Dermis lymphatic vessel endothelial cell (primary cell): ENCODE results near the gene SPINK5. TPM values are rescaled to one million over a fixed set of nuclear protein-coding genes. Genes with fewer than 3 reads are reported as not detected.

Experiments
- total RNA-seq: library from RNA; depleted of rRNA; stranded (reverse); fragments of >200 nt; gene quantifications from 2 replicates; pipeline ENCODE4 v1.2.1, GENCODE V29; 2014

Gene SPINK5
- 0.09 TPM in 1 of 2 replicates, not detected in the other for total RNA-seq

GRCh38 chr5:148063861-148064260 lies at the start of gene SPINK5:
Gene SPINK5 (plus strand): TSS chr5:148063980. CDS start chr5:148064045, 65 bp downstream.

GRCh38 chr5:148168246-148168645 lies 104.5 kb downstream of the SPINK5 start, which contains the start of gene SPINK14:
Gene SPINK14 (plus strand): TSS chr5:148168546. CDS start chr5:148169733, 1,187 bp downstream.

Other genes starting within 250 kb of the SPINK5 start
- not detected in 2 replicates for gene SPINK1, start 232.3 kb upstream of the SPINK5 start, total RNA-seq
- not detected in 2 replicates for gene SCGB3A2, start 185.3 kb upstream of the SPINK5 start, total RNA-seq
- not detected in 2 replicates for gene C5orf46, start 157.4 kb upstream of the SPINK5 start, total RNA-seq
- not detected in 2 replicates for gene SPINK14, start 104.6 kb downstream of the SPINK5 start, total RNA-seq
- gene SPINK6, start 139.1 kb downstream of the SPINK5 start, total RNA-seq: not detected in 2 replicates
- gene MARCOL, start 174.5 kb downstream of the SPINK5 start, total RNA-seq: not detected in 2 replicates
- gene SPINK13, start 204.8 kb downstream of the SPINK5 start, total RNA-seq: not detected in 2 replicates
- not detected in 2 replicates for gene SPINK7, start 248.4 kb downstream of the SPINK5 start, total RNA-seq